Astrocyte of the cerebellum (primary cell): ENCODE results near the gene TBC1D7.

Experiments
- DNase-seq: peaks from one replicate; pipeline ENCODE4 v3.0.0-alpha.2; 2011; ENCODE audit warnings: low read depth
- H3K4me3 ChIP-seq: 2 replicates; pipeline ENCODE4 v1.5.1; 2011; ENCODE audit warnings: mild to moderate bottlenecking, low read depth, low read length, moderate library complexity
- CTCF ChIP-seq: IDR thresholded peaks from 2 replicates; pipeline ENCODE4 v1.5.1; 2012; ENCODE audit warnings: low read length, low read depth, moderate library complexity, mild to moderate bottlenecking; ENCODE audit errors: missing control alignments
- in situ Hi-C: cut with HindIII; loops from 2 replicates; pipeline ENCODE4 v1.10.0; 2017; ENCODE audit warnings: low sequenced_read_pairs

Gene TBC1D7

GRCh38 chr6:13372076-13372475 is 43.7 kb upstream of the TBC1D7 start:
- no peak for TF ChIP-seq CTCF
- in situ Hi-C loops, result no loop called here
- no peak overlapping the region for H3K4me3 ChIP-seq
- DNase-seq, result no peak

- DNase-seq, result no peak
- no peak overlapping the region for H3K4me3 ChIP-seq
- TF ChIP-seq CTCF, result no peak
- in situ Hi-C loops, result no loop called here
Observed at GRCh38 chr6:13371421-13372072, 43.2 kb upstream of the TBC1D7 start.

GRCh38 chr6:13370623-13371022 is 42.3 kb upstream of the TBC1D7 start:
- no peak for DNase-seq
- H3K4me3 ChIP-seq, result no peak overlapping the region
- no peak for TF ChIP-seq CTCF
- in situ Hi-C loops, result no loop called here

GRCh38 chr6:13369591-13369990 is 41.3 kb upstream of the TBC1D7 start:
- no peak for TF ChIP-seq CTCF
- no peak for DNase-seq
- in situ Hi-C loops, result no loop called here

DNA sequence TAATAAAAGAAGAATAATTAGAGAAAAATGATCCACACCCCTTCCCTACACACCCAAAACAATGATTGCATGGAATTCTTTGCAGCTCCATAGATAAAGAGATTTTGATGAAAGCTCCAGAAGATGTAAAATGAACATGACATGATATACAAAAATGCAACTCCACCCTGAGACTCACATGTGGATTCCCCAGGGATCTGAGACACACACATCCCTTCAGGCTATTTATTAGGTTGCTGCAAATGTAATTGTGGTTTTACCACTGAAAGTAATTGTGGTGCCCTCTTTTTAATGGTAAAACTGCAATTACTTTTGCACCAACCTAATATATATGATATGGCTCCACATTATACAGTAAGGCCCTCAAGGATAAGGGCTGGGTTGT is 40.4 kb upstream of the TBC1D7 start:
- in situ Hi-C loops, result no loop called here
- H3K4me3 ChIP-seq, result no peak overlapping the region
- TF ChIP-seq CTCF, result no peak
- DNase-seq, result no peak

More at GRCh38 chr6:13369591-13369990, 41.3 kb upstream of the TBC1D7 start:
- H3K4me3 ChIP-seq, result no peak overlapping the region

DNA sequence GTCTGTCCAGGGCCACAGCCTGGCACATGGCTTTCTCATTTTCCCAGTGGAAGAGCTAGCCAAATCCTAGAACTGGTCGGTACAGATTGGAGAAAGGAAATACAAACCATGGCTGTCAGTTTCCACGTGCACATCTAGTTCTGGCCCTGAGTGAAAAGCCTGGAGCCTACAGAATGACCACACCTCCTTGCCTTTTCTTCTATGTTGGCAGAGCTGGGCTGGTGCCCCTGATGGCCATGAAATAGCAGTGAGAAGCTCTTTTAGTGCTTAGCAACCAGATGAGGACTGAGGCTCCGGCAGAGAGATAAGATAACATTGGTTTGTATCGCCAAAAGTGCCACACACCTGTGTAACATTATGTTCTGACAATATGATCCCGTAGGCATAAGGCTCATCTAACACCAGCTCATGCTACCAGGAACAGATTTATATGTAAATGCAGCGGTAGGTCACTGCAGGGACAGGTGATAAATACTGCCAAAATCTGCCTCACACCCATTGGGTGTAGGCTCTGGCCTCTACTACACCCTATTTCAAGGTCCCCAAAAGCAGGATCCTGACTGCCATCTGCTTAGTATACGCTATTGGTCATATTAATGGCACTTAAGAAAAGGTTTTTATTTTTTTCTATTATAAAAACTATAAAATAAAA is 39.9 kb upstream of the TBC1D7 start:
- DNase-seq, result no peak
- no peak overlapping the region for H3K4me3 ChIP-seq
- TF ChIP-seq CTCF, result no peak
- in situ Hi-C loops, result no loop called here
